AG04450 (cell line): ENCODE results near the gene EIPR1. TPM values are rescaled to one million over a fixed set of nuclear protein-coding genes. Genes with fewer than 3 reads are reported as not detected.

Experiments used
- CTCF ChIA-PET: fragments of 300-600, 350-600 bp; formaldehyde crosslinking; extraction: SDS; loops from one replicate; lab custom pipeline; 2022; ENCODE audit warnings: antibody characterized with exemption, inconsistent platforms; lab: Charles Lee
- POLR2A ChIA-PET: fragments of 350-600 bp; formaldehyde crosslinking; extraction: SDS; loops from one replicate; lab custom pipeline; 2021; ENCODE audit warnings: antibody characterized with exemption, inconsistent platforms; lab: Yijun Ruan, JAX
- DNase-seq: peaks from one replicate; pipeline ENCODE4 v3.0.0-alpha.2; 2011; ENCODE audit warnings: low read depth, low spot score
- H3K27ac ChIP-seq: one replicate; pipeline ENCODE4 v1.5.1; 2012; ENCODE audit warnings: low read depth, low read length, control low read depth
- H3K27me3 ChIP-seq: one replicate; pipeline ENCODE4 v1.6.0; 2012; ENCODE audit warnings: low read length; ENCODE audit not compliant: control insufficient read depth, insufficient read depth
- H3K4me3 ChIP-seq: 2 replicates; pipeline ENCODE4 v1.5.1; 2011; ENCODE audit warnings: mild to moderate bottlenecking, low read depth, low read length, control low read depth
- H3K9me3 ChIP-seq: 2 replicates; pipeline ENCODE4 v1.5.1; 2012; ENCODE audit warnings: low read length; ENCODE audit not compliant: control insufficient read depth, insufficient read depth
- CTCF ChIP-seq: IDR thresholded peaks from 2 replicates; pipeline ENCODE4 v1.5.1; 2011; ENCODE audit warnings: low read depth, low read length, control low read depth, inconsistent platforms
- polyA plus RNA-seq: library from polyadenylated mRNA; depleted of rRNA; stranded (reverse); fragments of >200 nt; gene quantifications from 2 replicates; pipeline ENCODE4 v1.2.3, GENCODE V29; 2011

Gene EIPR1
- polyA plus RNA-seq, 1 experiment = 33.2 TPM

- no peak for TF ChIP-seq CTCF
- Histone ChIP-seq H3K27ac (no peak overlapping the region), H3K4me3 (no peak overlapping the region), H3K27me3 (no peaks in the 10 kb centered on the region), H3K9me3 (no peaks in the 10 kb centered on the region)
- ChIA-PET CTCF (interaction anchor here (2.7 kb wide), 1 partner anchor 19 kb away, joined by 19 read pairs; no protein-coding TSS in a partner anchor), POLR2A (no interaction called here)
- no peak for DNase-seq
Measured at GRCh38 chr2:3405307-3405706, 27.7 kb upstream of the EIPR1 start.

GRCh38 chr2:3404349-3404894 lies 26.8 kb upstream of the EIPR1 start:
- TF ChIP-seq CTCF = no peak
- Histone ChIP-seq H3K4me3 (no peak overlapping the region), H3K27me3 (no peaks in the 10 kb centered on the region), H3K27ac (no peak overlapping the region), H3K9me3 (no peaks in the 10 kb centered on the region)
- ChIA-PET POLR2A (no interaction called here), CTCF (interaction anchor here (2.7 kb wide), 1 partner anchor 19 kb away, joined by 19 read pairs; no protein-coding TSS in a partner anchor)
- no peak for DNase-seq

GRCh38 chr2:3403587-3404334 lies 26.1 kb upstream of the EIPR1 start:
- Histone ChIP-seq H3K4me3 (no peak overlapping the region), H3K27me3 (no peaks in the 10 kb centered on the region), H3K9me3 (no peaks in the 10 kb centered on the region), H3K27ac (no peak overlapping the region)
- POLR2A ChIA-PET = no interaction called here
- no peak for TF ChIP-seq CTCF
- CTCF ChIA-PET = interaction anchor here (2.7 kb wide), 1 partner anchor 20 kb away, joined by 19 read pairs; no protein-coding TSS in a partner anchor
- no peak for DNase-seq

GRCh38 chr2:3399829-3400228 lies 22.2 kb upstream of the EIPR1 start:
- DNase-seq = no peak
- no peak for TF ChIP-seq CTCF
- ChIA-PET CTCF (interaction anchor here (1.1 to 3.8 kb wide), 2 partner anchors 13 to 25 kb away, joined by 3 to 31 read pairs; no protein-coding TSS in a partner anchor), POLR2A (no interaction called here)
- H3K27me3 ChIP-seq = no peaks in the 10 kb centered on the region
- no peak overlapping the region for H3K27ac ChIP-seq
- H3K9me3 ChIP-seq = peaks cover 15% of the 10 kb centered on the region
- no peak overlapping the region for H3K4me3 ChIP-seq

- Histone ChIP-seq H3K27ac (no peak overlapping the region), H3K27me3 (no peaks in the 10 kb centered on the region), H3K9me3 (peaks cover 15% of the 10 kb centered on the region), H3K4me3 (no peak overlapping the region)
- ChIA-PET POLR2A (no interaction called here), CTCF (interaction anchor here (1.1 to 3.8 kb wide), 2 partner anchors 12 to 25 kb away, joined by 3 to 31 read pairs; no protein-coding TSS in a partner anchor)
- no peak for TF ChIP-seq CTCF
- no peak for DNase-seq
Measured at GRCh38 chr2:3399381-3399780, 21.8 kb upstream of the EIPR1 start.
